ENCODE results near the gene ENTPD1.

DNA sequence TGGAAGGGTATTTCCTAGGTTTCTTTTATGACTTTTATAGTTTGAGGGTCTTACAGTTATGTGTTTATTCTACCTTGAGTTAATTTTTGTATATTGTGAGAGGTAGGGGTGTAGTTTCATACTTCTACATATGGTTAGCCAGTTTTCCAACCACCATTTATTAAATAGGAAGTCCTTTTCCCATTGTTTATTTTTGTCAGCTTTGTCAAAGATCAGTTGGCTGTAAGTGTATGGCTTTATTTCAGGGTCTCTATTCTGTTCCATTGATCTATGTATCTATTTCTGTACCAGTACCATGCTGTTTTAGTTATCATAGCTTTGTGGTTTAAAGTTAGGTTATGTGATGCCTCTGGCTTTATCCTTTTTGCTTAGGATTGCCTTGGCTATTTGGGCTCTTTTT is 79.9 kb downstream of the ENTPD1 start:
- TF ChIP-seq, protein P1, sequence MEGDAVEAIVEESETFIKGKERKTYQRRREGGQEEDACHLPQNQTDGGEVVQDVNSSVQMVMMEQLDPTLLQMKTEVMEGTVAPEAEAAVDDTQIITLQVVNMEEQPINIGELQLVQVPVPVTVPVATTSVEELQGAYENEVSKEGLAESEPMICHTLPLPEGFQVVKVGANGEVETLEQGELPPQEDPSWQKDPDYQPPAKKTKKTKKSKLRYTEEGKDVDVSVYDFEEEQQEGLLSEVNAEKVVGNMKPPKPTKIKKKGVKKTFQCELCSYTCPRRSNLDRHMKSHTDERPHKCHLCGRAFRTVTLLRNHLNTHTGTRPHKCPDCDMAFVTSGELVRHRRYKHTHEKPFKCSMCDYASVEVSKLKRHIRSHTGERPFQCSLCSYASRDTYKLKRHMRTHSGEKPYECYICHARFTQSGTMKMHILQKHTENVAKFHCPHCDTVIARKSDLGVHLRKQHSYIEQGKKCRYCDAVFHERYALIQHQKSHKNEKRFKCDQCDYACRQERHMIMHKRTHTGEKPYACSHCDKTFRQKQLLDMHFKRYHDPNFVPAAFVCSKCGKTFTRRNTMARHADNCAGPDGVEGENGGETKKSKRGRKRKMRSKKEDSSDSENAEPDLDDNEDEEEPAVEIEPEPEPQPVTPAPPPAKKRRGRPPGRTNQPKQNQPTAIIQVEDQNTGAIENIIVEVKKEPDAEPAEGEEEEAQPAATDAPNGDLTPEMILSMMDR (IDR thresholded peaks at IDR 0.05; ENCODE audit: low read length) = no peak
- TF ChIP-seq EZH2phosphoT487 (IDR thresholded peaks at IDR 0.05; ENCODE audit: low read length) = no peak
- TF ChIP-seq EZH2 (optimal IDR thresholded peaks at IDR 0.05; ENCODE audit: low read depth, low read length) = no peak

Measured in MM.1S (cell line).